Effector memory CD4-positive, alpha-beta T cell (primary cell): ENCODE data around the gene EIF4E.
A peak's percentile ranks its signal among the peaks of the same experiment; 100 is the strongest.
"Not testable (repeated sequence)": the region's sequence is repeated elsewhere in the genome, so short reads cannot be mapped to it uniquely, and the experiment has no call there.

Source experiments
- DNase-seq, 3 donors: peaks; one replicate each; pipeline ENCODE4 v3.0.0-alpha.2; 2020
- H3K27ac ChIP-seq: 2 replicates; pipeline ENCODE4 v1.7.0; 2013; ENCODE audit warnings: mild to moderate bottlenecking, low read length, moderate library complexity; ENCODE audit not compliant: insufficient read depth, poor library complexity, severe bottlenecking
- H3K27me3 ChIP-seq: replicated peaks from 2 replicates; pipeline ENCODE4 v1.7.0; 2013; ENCODE audit warnings: mild to moderate bottlenecking, low read length; ENCODE audit not compliant: insufficient read depth, control insufficient read depth, poor library complexity, severe bottlenecking
- H3K36me3 ChIP-seq: 2 replicates; pipeline ENCODE4 v1.7.0; 2013; ENCODE audit warnings: mild to moderate bottlenecking, low read length, moderate library complexity; ENCODE audit not compliant: control insufficient read depth, insufficient read depth
- H3K4me1 ChIP-seq: 2 replicates; pipeline ENCODE4 v1.7.0; 2013; ENCODE audit warnings: low read length, mild to moderate bottlenecking; ENCODE audit not compliant: control insufficient read depth, insufficient read depth, poor library complexity, severe bottlenecking
- H3K4me3 ChIP-seq: 2 replicates; pipeline ENCODE4 v1.7.0; 2013; ENCODE audit warnings: low read length, low read depth, mild to moderate bottlenecking; ENCODE audit not compliant: insufficient read depth, poor library complexity, severe bottlenecking
- H3K9me3 ChIP-seq: 2 replicates; pipeline ENCODE4 v1.7.0; 2013; ENCODE audit warnings: mild to moderate bottlenecking, low read length, moderate library complexity; ENCODE audit not compliant: control insufficient read depth

The EIF4E gene

GRCh38 chr4:98934851-98935250, 5.9 kb upstream of the EIF4E start:
- H3K27ac ChIP-seq, H3K4me1 ChIP-seq, DNase-seq, H3K36me3 ChIP-seq, H3K9me3 ChIP-seq, H3K27me3 ChIP-seq, H3K4me3 ChIP-seq: not testable (repeated sequence)

GRCh38 chr4:98932539-98932938, 3.6 kb upstream of the EIF4E start:
- H3K27ac ChIP-seq, result no peak overlapping the region
- no peaks in the 10 kb centered on the region for H3K9me3 ChIP-seq
- DNase-seq, result no peak
- H3K4me3 ChIP-seq, result no peak overlapping the region
- H3K27me3 ChIP-seq, result no peaks in the 10 kb centered on the region
- H3K36me3 ChIP-seq, result no peaks in the 10 kb centered on the region
- H3K4me1 ChIP-seq, result no peaks in the 10 kb centered on the region

- Histone ChIP-seq H3K9me3 (no peaks in the 10 kb centered on the region), H3K4me1 (no peaks in the 10 kb centered on the region), H3K27ac (no peak overlapping the region), H3K4me3 (peak overlapping the region; percentile 95), H3K36me3 (no peaks in the 10 kb centered on the region), H3K27me3 (no peaks in the 10 kb centered on the region)
- DNase-seq, result no peak
Observed at GRCh38 chr4:98930311-98930865, 1.5 kb upstream of the EIF4E start.

GRCh38 chr4:98929341-98930267, 671 bp upstream of the EIF4E start:
- H3K27ac ChIP-seq, result peak overlapping the region; percentile 91
- DNase-seq, result peak; percentile 17 to 33 (median 23)
- peak overlapping the region; percentile 95 for H3K4me3 ChIP-seq
- no peaks in the 10 kb centered on the region for H3K36me3 ChIP-seq
- no peaks in the 10 kb centered on the region for H3K4me1 ChIP-seq
- H3K27me3 ChIP-seq, result no peaks in the 10 kb centered on the region
- H3K9me3 ChIP-seq, result no peaks in the 10 kb centered on the region

- Histone ChIP-seq H3K27me3 (no peaks in the 10 kb centered on the region), H3K9me3 (no peaks in the 10 kb centered on the region), H3K36me3 (no peaks in the 10 kb centered on the region), H3K4me3 (peak overlapping the region; percentile 95), H3K27ac (peak overlapping the region; percentile 91), H3K4me1 (no peaks in the 10 kb centered on the region)
- DNase-seq, result peak; percentile 50 to 58 (median 53)
Observed at GRCh38 chr4:98928131-98928504, 815 bp downstream of the EIF4E start.

- H3K27ac ChIP-seq, H3K27me3 ChIP-seq, H3K36me3 ChIP-seq, H3K4me1 ChIP-seq, DNase-seq, H3K4me3 ChIP-seq, H3K9me3 ChIP-seq: not testable (repeated sequence)
Observed at GRCh38 chr4:98926257-98926656, 2.7 kb downstream of the EIF4E start.

GRCh38 chr4:98921292-98921691, 7.6 kb downstream of the EIF4E start:
- no peaks in the 10 kb centered on the region for H3K27me3 ChIP-seq
- DNase-seq, result no peak
- H3K4me3 ChIP-seq, result no peak overlapping the region
- no peaks in the 10 kb centered on the region for H3K9me3 ChIP-seq
- no peaks in the 10 kb centered on the region for H3K36me3 ChIP-seq
- H3K4me1 ChIP-seq, result no peaks in the 10 kb centered on the region
- no peak overlapping the region for H3K27ac ChIP-seq

- no peak overlapping the region for H3K27ac ChIP-seq
- H3K4me3 ChIP-seq, result no peak overlapping the region
- H3K27me3 ChIP-seq, result no peaks in the 10 kb centered on the region
- no peak for DNase-seq
- H3K9me3 ChIP-seq, result no peaks in the 10 kb centered on the region
- no peaks in the 10 kb centered on the region for H3K36me3 ChIP-seq
- H3K4me1 ChIP-seq, result no peaks in the 10 kb centered on the region
Observed at GRCh38 chr4:98919996-98920395, 8.9 kb downstream of the EIF4E start.

GRCh38 chr4:98910728-98911127, 18.2 kb downstream of the EIF4E start:
- H3K4me1 ChIP-seq, H3K4me3 ChIP-seq: not testable (repeated sequence)

GRCh38 chr4:98909646-98910401, 19.1 kb downstream of the EIF4E start:
- no peak for DNase-seq

More at GRCh38 chr4:98910728-98911127, 18.2 kb downstream of the EIF4E start:
- not testable (repeated sequence) for H3K9me3 ChIP-seq, H3K27ac ChIP-seq, DNase-seq, H3K27me3 ChIP-seq, H3K36me3 ChIP-seq

More at GRCh38 chr4:98909646-98910401, 19.1 kb downstream of the EIF4E start:
- Histone ChIP-seq H3K36me3 (no peaks in the 10 kb centered on the region), H3K27me3 (no peaks in the 10 kb centered on the region), H3K27ac (no peak overlapping the region), H3K9me3 (no peaks in the 10 kb centered on the region), H3K4me3 (no peak overlapping the region), H3K4me1 (peaks cover 11% of the 10 kb centered on the region)
